ELF-1 (cell line): Measurements from ENCODE around the gene CAT.
A peak's percentile ranks its signal among the peaks of the same experiment; 100 is the strongest.
"Not testable (repeated sequence)": the region's sequence is repeated elsewhere in the genome, so short reads cannot be mapped to it uniquely, and the experiment has no call there.

ENCODE experiments used
- DNase-seq: peaks from one replicate; pipeline ENCODE4 v3.0.0-alpha.2; 2016; ENCODE audit warnings: low read depth, low spot score

The CAT gene

DNA sequence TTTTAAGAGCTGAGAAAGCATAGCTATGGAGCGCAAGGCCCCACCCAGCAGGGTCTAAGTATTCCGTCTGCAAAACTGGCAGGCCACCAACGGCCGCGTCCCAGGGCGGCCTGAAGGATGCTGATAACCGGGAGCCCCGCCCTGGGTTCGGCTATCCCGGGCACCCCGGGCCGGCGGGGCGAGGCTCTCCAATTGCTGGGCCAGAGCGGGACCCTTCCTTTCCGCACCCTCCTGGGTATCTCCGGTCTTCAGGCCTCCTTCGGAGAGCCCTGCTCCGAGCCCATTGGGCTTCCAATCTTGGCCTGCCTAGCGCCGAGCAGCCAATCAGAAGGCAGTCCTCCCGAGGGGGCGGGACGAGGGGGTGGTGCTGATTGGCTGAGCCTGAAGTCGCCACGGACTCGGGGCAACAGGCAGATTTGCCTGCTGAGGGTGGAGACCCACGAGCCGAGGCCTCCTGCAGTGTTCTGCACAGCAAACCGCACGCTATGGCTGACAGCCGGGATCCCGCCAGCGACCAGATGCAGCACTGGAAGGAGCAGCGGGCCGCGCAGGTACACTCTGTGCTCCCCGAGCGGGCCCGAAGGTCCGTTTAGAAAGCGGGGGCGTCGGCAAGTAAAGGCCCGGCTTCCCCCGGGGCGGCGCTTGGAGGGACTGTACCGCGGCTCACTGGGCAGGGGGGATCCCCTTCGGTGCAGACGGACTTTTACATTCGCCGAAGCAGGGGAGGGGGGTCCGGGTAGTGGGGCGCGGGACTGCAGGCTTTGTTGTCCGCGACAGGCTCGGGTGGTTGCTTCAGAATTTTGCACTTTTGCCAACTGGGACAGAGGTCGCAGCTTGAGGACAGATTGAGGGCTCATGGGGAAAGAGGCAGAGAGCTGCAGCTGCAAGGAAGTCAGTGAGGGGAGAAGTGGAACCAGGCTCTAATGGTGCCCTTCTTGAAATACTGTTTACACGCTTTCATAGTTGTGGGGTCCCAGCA lies at the start of gene CAT:
Gene CAT (plus strand): TSS at position 406 of the 979 bp plus-strand sequence. CDS start 80 bp downstream, at position 486.
- peak; percentile 95 for DNase-seq

DNA sequence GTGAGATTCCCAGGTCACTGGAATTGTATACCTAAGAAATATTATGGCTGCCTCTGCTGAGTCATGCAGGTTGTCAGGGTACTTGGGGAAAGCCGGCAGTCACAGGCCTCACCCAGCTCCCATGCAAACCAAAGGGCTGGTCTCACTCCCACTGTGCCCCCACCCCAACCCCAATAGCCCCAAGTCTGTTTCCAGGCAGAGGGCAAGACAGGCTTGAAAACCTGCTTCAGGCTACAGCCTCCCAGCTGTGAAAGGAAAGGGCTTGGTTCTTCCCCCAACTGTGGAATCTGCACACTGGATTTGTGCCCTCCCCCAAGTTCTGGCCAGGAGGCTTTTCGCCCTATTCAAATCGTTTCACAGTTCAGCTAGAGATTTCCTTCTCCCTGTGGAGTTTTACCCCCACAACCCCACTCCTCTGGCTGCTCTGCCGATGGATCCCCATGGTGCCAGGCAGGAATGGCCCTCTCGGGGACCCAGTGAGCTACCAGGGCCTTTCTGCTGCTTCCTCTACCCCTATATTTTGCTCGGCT lies 43.9 kb upstream of the CAT start:
- peak; percentile 50 for DNase-seq

DNA sequence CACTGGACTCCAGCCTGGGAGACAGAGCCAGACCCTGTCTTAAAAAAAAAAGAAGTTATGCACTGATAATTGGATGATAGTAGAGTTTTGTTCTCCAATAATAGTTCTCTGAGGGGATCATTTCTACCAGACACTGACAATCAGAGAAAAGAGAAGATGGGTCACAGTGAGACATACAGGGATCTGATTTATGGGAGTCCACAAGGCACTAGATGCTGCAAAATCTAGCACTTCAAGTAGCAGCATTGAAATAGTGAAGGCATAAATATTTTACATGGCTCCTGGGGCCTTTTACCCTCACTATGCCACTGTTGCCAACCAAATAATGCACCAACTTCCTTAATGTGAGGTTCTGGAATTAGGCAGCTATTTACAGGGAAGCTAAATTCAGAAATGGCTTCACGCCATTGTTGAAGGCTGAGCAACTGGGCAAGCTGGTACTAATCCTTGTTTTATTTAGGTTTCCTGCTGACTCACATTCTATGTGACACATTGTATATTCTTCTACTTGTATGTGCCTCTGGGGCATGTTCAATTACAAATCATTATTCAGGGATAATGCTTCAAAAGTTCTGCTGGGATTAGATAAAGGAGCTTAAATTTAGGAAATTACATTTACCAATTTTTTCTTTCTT lies 42.7 kb upstream of the CAT start:
- no peak for DNase-seq

DNA sequence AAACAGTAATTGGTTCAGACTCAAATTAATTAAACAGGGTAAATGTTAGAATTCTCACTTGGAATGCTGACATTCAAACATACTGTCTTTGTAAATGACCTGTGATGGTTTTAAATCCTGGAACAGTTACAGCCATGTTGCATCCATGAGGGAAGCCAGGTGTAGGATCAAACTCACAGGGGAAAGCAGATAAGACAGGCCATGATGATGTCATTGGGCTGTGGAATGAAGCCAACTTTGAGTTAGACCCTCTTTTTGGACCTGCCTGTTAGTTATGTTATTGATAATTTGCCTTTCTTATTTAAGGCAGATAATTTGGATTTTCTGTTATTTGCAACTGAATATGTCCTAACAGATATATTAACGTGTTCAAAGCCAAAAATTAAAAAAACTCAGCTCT lies 41.6 kb upstream of the CAT start:
- no peak for DNase-seq

DNA sequence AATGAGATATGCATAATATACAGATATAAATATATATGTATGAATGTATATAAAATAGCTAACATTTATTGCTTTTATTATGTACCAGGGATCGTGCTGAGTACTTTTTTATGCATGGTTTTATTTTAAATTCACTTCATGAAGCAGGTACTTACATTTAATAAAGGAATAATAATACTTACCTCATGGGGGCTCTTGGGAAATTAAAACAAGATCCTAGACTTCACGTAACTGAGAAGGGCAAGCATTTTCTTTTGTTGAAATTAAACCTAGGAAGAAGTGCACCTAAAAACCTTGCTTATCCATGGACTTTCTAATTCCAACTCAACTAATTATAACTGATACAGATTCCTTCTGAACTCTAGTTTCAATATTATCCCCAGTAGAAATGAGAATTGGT lies 40.9 kb upstream of the CAT start:
- no peak for DNase-seq

DNA sequence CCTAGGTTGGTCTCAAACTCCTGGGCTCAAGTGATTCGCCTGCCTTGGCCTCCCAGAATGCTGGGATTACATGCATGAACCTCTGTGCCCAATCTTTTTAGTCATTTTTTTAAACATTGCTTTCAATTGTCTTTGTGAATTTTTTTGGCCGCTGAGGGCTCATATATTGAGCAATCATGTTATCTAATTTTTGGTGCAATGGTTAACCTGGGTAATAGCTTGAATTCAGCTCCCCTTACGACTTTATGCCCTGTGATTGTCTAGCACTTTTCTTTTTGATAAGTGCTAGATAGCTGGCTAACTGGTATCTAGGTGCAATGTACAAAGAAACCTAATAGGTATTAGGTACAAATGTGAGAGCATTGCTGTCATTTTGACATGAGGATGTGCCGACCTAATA lies 35.3 kb upstream of the CAT start:
- DNase-seq, result no peak

DNA sequence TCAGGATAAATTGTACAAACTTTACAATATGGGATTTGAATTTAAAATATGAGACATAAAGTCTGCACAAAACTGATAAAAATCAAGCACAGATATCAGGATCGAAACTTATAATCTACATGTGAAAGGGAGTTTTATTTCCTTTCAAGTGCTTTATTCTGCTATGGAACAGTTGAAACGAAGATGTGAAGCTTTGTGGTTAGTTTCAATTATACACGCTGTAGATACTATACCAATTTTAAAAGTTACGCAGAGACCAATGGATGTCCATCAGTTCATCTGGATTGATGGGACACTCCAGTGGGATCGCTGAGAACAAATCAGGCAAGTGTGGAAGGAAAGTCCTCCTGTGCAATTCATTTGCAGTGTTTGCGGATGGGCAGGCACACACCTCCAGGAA lies 34.5 kb upstream of the CAT start:
- DNase-seq, result no peak

DNA sequence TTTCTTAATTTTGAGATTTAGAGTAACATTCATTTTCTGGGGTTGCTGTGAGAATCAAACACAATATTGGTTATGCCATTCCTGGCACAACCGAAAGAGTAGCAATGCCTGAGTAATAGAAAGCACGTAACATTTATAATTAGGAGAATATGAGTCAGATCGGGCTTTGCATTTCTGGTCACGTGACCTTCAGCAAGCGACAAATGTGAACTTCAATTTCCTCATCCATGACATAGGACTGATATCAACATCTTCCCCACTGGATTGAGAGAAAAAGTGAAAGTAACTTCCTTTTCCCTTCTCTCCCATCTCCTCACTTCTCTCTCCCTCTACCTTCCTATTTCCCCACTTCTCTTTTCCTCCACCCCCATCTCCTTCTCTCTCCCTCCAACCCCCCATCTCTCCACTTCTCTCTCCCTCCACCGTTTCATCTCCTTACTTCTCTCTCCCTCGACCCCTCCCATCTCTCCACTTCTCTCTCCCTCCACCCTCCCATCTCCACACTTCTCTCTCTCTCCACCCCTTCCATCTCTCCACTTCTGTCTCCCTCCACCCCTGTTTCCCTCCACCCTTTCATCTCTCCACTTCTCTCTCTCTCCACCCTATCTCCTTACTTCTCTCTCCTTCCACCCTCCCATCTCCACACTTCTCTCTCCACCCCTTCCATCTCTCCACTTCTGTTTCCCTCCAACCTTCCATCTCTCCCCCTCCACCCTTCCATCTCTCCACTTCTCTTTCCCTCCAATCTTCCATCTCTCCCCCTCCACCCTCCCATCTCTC lies 33.5 kb upstream of the CAT start:
- no peak for DNase-seq

DNA sequence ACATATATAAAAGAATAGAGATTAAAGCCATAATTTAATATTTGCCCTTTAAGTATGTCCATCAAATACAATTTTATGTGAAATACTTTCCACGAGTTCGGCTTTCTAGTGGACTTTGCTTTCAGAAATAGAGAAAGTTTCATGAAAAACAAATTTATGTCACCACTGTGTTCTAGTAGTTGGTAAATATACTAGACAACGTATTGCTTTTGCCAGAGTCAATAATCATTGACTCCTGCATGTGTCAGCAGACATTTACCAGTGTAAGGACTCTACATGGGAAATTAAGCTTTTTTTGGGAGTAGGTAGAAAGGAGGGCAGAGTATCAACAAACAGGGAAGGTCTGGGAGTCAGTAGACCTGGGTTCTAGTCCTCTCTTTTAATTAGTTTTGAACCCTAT lies 32.3 kb upstream of the CAT start:
- DNase-seq, result no peak

DNA sequence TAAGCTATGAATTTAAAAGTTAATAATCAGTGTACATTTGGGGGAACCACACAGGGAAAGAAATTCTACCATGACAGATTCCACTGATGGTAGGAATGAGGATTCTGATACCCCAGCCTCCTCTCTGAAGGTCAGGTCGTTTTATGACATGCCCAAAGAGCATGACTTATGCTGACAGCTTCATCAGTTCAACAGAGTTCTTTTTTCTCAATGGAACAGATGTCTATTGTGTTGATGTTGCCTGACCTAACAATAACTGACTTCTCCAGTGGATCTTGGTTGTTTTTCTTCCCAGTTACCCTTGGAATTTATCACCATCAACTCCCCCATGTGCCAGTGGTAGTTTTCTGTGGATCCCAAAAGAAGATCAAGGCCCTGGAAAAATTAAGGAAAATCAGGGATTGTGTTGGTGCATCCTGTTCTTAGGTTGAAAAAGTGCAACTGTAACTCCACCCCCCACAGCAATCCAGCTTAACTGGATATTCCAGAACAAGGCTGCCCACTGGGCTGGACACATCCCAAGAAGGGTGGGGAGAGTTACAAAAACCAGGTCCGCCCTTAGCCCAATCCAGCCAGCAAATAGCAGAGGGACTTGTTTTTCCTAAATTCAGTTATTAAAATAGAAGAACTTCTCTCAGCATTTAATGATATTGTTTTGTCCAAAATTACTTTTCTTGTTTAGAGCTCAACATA lies 31.5 kb upstream of the CAT start:
- DNase-seq, result peak; percentile 34

DNA sequence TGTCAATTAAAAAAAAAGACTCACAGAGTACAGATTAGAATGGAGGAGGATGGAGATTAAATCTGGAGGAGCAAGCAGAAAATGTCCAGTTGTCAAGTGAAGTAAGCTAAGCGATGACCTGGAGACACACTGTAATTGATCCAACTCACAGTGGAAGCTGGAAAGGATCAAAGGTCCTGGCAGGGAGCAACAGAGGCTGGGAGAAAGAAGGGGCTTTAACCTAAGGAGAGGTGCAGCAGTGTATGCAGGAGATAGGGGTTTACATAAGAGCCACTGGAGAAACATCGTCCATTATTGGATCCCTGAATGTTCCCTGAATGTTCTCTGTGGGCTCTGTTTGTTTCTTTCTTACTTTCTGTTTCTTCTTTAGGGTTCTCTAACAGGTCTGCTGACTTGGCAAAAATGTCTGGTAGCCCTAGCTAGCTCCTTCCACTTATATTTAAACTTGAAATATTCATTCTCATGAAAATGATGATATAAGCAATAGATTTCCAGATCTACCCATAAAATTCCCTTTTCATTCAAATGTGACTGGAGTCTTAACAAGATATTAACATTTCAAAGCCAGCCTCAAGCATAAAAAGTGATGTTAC lies 30.1 kb upstream of the CAT start:
- DNase-seq, result no peak

DNA sequence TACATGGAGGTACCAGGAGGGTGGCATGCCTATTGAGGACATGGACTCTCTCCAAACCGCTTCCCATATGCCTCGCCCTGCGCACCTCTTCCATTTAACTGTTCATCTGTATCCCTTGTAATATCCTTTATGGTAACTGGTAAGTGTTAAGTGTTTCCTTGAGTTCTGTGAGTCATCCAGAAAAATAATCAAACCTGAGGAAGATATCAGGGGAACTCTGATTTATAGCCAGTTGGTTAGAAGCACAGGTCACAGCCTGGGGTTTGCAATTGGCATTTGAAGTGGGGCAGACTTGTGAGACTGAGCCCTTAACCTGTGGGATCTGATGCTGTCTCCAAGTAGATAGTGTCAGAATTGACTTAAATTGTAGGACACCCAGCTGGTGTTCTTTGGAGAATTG lies 27.6 kb upstream of the CAT start:
- no peak for DNase-seq

DNA sequence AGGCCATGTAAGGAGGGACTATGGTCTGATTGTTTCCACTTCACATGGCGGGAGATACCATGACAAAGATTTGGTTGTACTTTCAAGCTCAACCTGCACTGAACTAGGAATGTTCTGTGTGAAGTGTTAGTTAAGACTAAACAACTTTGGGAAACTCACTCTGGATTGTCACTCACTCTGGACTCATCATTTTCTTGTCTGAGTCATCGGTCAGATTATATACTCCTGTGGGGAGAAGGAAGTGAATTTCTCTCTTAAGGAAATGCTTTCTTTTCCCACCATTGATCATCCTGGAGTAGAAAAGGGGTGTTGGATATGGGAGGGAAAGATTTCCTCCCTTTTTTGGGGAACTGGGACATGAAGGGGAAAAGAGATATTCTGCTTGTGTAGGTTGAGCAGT lies 26.9 kb upstream of the CAT start:
- no peak for DNase-seq

DNA sequence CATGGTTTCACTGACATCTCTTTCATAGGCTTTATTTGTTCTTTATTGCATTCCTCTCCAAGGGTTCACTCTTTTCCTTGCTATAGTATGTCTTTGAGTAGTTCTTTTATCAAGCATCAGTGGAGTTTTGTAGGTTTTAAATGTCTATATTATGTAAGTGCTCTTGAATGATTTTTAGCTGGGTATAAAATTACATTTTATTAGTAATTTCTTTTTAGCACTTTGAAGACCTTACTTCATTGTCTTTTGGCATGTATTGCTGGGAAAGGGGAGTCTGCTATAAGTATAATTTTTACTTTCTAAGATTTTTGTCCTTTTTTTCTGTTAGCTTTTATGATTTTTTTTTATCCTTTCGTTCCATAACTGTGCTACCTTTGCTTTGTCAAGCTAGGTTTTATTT lies 25.5 kb upstream of the CAT start:
- DNase-seq, result no peak

DNA sequence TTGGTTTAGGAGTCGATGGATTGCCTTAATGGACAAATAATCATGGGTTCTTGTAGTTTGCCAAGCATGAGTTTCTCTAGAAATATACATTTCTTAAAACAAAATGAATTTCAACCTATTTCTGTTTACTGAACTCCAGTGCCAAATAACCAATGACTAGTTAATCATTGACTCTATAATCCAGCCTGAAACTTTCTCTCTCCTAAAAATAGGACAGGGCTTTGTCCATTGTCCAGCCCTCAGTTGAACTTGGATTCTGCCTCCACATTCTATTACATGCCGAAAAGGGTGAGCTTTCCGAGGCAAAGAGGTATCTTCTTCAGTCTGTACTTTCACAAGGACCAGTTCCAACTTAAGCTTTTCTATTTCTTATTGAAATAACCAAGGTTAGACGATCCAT lies 23.2 kb upstream of the CAT start:
- no peak for DNase-seq

DNA sequence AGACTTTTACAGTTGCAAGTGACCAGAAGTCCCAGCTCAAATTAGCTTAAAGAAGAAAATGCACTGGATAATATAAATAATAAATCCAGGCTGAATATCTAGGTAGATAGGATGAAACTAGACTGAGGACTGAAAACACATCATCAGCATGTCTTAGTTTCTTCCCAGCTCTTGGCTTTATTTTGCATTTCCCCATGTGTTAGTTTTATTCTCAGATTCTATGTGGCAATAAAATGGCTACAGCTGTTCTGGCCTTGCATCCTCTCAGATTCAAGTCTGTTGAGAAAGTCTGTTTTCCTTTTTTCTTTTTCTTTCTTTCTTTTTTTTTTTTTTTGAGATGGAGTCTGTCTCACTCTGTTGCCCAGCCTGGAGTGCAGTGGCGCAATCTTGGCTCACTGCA lies 22.6 kb upstream of the CAT start:
- no peak for DNase-seq

DNA sequence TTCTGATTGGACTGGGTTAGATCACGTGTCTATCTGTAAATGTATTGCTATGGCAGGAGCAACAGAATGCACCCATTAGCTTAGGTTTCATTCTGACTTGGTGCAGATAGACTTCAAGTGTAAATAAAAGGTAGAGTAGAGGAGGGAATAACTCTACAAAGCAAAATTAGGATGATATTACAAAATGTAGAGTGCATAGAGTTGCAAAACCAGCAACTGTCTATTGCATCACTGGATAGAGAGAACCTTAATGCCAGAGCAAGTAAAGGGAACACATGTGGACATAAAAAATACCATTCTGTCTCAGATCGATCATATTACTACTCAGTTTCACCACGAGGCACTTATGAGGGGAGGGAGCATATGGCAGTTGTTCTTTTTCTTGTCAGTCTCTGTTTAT lies 22.0 kb upstream of the CAT start:
- no peak for DNase-seq

DNA sequence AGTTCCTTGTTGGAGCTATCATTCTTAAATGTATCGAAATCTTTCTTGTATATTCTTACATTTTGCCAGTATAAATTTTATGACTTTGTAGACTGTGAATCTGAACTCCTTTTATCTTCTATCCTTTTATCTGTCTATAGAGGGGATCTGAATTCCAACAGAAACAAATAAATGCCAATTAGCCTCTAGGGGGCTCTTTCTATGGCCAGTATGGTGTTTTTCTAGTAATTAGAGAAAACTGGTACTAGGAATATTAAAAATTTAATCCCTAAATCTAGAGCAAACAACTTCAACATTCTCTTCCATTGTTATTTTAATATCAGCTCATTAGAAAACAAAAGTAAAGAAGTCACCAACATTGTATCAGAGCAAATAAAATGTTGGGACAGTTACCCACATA lies 21.5 kb upstream of the CAT start:
- DNase-seq, result no peak

DNA sequence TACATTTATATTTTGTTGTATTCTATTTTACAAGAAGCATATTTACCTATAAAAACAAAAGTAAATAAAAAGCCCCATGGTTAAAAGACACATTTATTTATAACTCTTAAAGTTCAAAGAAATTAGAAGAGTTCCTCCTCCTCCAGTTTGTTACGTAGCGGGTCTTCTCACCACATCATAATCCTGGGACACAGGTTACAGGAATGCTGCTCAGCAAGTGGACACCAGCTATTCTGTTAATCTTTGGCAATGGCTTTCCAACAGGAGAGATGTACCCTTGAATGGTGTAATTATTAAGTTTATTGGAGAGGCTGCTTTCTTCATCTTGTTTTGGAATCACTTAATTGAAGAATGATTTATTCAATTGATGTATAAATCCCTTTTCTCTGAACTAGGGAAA lies 19.6 kb upstream of the CAT start:
- DNase-seq, result no peak

DNA sequence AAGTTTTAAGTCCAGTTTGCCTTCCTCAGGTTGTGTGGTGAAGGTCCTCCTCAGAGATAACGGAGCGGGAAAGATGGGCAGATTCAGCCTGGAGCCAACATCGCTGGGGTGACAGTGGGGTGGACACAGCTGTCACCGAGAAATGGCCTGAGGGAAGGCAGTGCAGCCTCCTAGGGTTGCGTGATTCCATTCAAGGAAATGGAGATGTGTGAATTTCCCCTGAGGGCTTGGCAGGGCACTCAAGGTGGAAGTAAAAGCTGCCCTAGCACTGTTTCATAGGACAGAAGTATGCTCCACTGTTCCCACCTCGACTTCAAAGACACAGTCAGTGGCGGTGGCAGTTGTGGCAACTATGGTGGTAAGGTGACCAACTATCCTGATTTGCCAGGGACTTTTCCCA lies 15.4 kb upstream of the CAT start:
- peak; percentile 50 for DNase-seq

DNA sequence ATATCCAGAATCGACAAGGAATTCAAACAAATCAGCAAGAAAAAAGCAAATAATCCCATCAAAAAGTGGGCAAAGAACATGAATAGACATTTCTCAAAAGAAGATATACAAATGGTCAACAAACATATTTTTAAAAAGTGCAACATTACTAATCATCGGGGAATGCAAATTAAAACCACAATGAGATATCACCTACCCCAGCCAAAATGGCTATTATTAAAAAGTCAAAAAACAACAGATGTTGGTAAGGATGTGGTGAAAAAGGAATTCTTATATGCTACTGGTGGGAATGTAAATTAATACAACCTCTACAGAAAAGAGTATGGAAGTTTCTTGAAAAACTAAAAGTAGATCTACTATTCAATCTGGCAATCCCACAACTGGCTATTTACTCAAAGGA lies 13.9 kb upstream of the CAT start:
- DNase-seq, result not testable (repeated sequence)
